Stimulated activated CD8-positive, alpha-beta memory T cell treated with anti-CD3 and anti-CD28 coated beads, Interleukin-15, amount 100 ng/mL, for 1 hour (primary cell): ENCODE measurements around the gene TRIM23.
A peak's percentile ranks its signal among the peaks of the same experiment; 100 is the strongest.

Experiments used
- DNase-seq: peaks from one replicate; pipeline ENCODE4 v3.0.0-alpha.2; 2020; ENCODE audit warnings: low read depth

TRIM23 gene

DNA sequence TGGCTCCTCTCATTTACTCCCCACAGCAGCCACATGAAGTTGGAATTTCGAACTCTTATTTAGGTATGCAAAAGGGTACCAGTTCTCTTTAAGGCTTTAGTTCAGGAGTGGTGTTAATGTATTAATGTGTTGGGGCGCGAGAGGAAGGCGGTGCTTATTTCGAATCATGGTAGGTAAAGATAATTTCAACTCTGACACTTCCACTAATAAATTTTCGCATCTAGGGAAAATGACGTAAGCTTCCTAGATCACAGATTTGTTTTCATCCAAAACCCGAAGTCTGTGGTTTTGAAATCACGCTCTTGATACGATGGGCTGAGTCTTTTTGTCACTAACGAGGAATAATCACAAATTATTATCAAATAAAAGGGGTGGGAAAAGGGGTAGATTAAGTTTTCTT lies 60.4 kb downstream of the TRIM23 start:
- no peak for DNase-seq

DNA sequence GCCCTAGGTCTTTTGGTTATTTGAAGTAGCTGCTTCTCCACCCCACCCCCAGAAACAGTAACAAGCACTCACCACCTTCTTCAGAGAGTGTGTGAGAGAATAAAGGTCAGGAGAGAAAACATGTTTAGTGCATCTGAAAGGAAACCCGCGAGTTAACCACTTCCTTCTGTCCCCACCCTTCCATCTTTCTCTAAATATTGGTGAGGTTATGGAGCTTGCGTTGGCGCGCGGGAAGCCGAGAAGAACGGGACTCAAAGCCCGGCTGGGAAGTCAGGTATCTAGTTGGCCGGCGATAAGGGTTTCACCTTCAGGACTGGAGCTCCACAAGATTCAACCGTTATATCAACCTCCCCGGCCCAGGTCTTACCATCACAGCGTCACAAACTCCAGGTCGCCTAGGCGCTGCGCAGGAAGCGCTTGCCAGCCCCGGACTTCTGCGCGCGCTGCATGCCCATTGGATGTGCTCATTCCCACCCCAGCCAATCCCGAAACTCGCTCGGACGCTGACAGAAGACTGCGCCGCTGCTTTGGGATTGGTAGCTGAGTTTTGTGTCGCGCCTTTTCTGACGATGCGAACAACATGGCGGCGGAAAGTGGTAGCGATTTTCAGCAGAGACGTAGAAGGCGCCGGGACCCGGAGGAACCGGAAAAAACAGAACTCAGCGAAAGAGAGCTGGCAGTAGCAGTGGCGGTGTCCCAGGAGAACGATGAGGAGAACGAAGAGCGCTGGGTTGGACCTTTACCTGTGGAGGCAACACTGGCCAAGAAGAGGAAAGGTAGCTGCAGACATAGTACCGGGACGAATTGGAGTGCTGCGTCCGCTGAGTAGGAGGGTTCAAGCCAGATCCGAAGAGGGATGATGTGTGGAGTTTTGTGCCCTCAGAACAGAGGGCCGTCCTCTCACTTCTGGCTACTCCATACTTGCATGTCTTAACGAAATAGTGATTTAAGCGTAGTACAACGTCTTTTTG lies 61.1 kb downstream of the TRIM23 start, which contains the start of the genes CENPK and PPWD1:
Gene CENPK (minus strand): TSS at position 438 of the 971 bp plus-strand sequence. CDS start 8,261 bp downstream, outside the sequence.
Gene PPWD1 (plus strand): TSS at position 566 of the 971 bp plus-strand sequence. CDS start 15 bp downstream, at position 581.
- peak; percentile 90 for DNase-seq

DNA sequence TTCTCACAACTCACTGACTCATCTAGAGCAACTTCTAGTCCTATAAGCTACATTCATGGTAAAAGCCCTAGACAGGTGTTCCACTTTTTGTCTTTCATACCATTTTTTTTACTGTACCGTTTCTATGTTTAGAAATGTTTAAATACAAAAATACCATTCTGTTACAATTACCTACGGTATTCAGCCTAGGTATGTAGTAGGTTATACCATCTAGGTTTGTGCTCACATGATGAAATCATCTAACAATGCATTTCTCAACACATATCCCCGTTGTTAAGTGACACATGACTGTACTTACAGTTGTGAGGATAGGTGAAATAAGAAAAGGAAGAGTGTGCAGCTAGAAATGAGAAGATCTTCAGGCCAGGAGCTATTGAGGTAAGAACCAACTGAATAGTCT lies 67.4 kb downstream of the TRIM23 start:
- no peak for DNase-seq

DNA sequence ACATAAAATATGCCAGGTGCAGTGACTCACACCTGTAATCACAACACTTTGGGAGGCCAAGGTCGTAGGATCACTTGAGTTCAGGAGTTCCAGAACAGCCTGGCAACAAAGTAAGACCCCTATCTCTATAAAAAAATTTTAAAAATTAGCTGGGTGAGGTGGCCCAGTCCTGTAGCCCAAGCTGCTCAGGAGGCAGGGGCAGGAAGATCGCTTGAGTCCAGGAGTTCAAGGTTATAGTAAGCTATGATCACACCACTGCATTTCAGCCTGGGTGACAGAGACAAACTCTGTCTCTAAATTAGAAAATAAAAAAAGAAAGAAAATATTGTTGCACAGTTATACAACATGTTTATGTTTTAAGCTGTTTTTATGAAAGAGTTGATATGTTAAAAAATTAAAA lies 68.0 kb downstream of the TRIM23 start:
- no peak for DNase-seq

DNA sequence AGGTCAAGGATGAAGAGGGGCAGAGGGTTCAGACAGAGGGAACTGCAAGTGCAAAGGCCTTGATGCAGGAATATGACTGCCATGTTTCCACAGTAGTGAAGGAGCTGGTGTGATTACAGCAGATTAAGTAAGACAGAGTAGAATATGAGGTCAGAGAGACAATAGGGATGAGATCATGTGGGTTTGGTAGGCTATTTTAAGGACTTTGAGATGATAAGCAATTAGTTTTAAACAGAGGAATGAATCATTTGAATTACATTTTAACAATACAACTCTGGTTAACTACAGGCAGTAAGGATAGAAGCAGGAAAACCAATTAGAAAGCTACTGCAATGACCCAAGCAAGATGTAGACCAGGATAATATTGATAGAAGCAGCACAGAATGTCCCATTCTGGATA lies 68.8 kb downstream of the TRIM23 start:
- no peak for DNase-seq

DNA sequence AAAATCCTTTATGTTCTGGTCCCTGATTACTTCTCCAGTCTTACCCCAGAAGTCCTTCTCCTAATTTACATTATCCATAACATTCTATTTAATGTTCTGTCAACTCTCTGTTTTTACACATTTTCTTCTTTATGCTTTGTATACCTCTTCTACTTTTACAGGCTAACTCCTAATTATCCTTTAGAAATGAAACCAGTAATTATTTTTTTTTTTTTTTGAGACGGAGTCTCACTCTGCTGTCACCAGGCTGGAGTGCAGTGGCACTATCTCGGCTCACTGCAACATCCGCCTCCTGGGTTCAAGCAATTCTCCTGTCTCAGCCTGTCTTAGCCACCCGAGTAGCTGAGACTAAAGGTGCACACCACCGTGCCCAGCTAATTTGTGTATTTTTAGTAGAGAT lies 70.2 kb downstream of the TRIM23 start:
- DNase-seq = no peak

DNA sequence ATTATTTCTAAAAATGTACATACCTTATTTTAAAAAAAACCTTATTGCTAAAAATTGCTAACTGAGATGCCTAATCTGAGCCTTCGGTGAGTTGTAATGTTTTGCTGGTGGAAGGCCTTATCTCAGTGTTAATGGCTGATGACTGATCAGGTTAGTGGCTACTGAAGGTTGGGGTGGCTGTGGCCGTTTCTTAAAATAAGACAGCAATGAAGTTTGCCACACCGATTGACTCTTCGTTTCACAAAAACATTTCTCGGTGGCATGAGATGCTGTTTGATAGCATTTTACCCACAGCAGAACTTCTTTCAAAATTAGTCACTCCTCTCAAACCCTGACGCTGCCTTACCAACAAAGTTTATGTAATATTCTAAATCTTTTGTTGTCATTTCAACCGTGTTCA lies 75.9 kb downstream of the TRIM23 start:
- no peak for DNase-seq

DNA sequence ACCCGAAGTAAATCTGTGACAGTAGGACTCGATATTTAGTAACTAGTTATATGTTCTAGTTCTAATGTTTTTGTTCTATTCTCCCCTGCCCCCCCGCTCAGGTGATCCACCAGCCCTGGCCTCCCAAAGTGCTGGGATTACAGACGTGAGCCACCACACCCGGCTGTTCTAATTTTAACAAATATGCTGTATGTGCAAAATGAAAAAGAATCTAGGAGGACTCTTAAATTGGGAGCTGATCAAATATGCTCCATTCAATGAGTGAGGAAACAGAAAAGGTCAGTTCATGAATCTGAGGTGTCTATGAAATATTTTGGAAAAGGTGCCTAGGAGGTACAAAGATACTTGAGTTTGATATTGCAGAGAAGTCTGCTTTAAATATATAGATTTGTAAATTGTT lies 78.0 kb downstream of the TRIM23 start:
- no peak for DNase-seq

DNA sequence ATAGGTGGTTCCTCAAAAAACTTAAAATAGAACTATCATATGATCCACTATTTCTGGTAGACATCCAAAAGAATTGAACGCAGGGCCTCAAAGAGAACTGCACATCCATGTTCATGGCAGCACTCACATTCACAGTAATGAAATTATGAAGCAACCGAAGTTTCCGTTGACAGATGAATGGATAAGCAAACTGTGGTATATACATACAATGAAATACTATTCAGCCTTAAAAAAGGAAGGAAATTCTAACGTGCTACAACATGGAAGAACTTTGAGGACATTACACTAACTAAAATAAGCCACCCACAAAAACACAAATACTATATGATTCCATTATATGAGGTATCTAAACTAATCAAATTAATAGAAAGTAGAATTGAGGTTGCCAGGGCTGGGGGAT lies 79.7 kb downstream of the TRIM23 start:
- DNase-seq = no peak

DNA sequence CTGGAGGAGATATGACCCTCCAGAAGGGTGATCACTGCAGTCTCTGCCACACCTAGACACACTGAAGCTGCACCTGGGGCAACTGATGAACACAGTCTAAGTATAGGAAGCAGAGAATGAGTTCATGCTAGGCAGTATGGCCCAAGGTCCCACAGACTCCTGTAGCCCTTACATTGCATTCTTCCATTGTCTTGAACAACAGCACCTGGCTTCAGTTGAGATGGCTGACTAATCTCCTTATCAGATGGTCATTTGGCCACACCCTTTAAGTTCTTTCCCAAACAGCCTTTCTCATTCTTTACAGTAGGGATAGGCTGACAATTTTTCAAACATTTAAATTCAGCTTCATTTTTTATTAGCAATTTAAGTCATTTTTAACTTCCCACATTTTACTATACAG lies 84.3 kb downstream of the TRIM23 start:
- DNase-seq = no peak
